ENCODE results near the gene SHH.

GRCh38 chr7:155844526-155844925, 32.3 kb upstream of the SHH start:
- TF ChIP-seq CTCF (IDR thresholded peaks at IDR 0.05), result no peak
- TF ChIP-seq POLR2A (IDR thresholded peaks at IDR 0.05), result no peak
- TF ChIP-seq EP300 (IDR thresholded peaks at IDR 0.05), result no peak
